Stimulated activated naive B cell treated with anti-CD40 and anti-IgM and Interleukin-4, amounts not matched to agents 10 μg/mL and 1 μg/mL and 100 μg/mL, for 72 hours (primary cell): ENCODE measurements around the gene DGKI.
A peak's percentile ranks its signal among the peaks of the same experiment; 100 is the strongest.

Experiments
- ATAC-seq, 2 donors: fragments of 150-1000 bp; cut with Tn5 transposase; replicated peaks; 2 replicates each; pipeline ENCODE4 v1.10.0; 2021; ENCODE audit warnings: moderate library complexity in 1 of 2
- DNase-seq: peaks from one replicate; pipeline ENCODE4 v3.0.0; 2021
- H3K27ac Mint-ChIP-seq: one replicate; pipeline ENCODE4 v1.8.0; 2022; ENCODE audit warnings: mild to moderate bottlenecking, mixed read lengths
- H3K27me3 Mint-ChIP-seq, 2 donors: one replicate each; pipeline ENCODE4 v1.8.0; 2022; ENCODE audit warnings: mixed read lengths in 2 of 2
- H3K36me3 Mint-ChIP-seq, 2 donors: one replicate each; pipeline ENCODE4 v1.8.0; 2022; ENCODE audit warnings: mixed read lengths in 2 of 2, mild to moderate bottlenecking in 1 of 2
- H3K4me1 Mint-ChIP-seq, 2 donors: one replicate each; pipeline ENCODE4 v1.8.0; 2022; ENCODE audit warnings: mixed read lengths in 2 of 2, mild to moderate bottlenecking in 1 of 2
- H3K4me3 Mint-ChIP-seq, 2 donors: one replicate each; pipeline ENCODE4 v1.8.0; 2022; ENCODE audit warnings: mild to moderate bottlenecking in 2 of 2, mixed read lengths in 2 of 2, moderate library complexity in 1 of 2
- H3K9me3 Mint-ChIP-seq, 2 donors: one replicate each; pipeline ENCODE4 v1.8.0; 2022; ENCODE audit warnings: mixed read lengths in 2 of 2, mild to moderate bottlenecking in 1 of 2

Gene DGKI

DNA sequence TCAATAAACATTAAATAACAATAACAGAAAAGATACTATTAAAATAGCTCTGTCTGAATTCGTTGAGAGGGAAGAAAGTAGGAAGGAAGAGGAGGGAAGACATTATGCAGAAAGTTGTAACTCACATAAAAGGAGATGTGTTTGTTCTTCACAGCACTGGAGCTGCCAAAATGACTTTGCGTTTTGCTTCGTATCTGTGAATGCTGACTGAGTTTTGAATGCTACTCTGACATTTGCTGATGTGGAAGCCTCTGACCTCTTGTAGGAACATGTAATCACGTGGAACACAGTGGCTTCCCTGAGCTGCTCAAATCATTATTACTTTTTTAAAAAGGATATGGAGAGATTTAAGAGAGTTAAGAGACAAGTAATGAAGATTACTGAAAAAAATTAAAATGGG is 15.6 kb upstream of the DGKI start:
- no peaks in the 10 kb centered on the region for H3K4me1 Mint-ChIP-seq
- H3K27me3 Mint-ChIP-seq: no peaks in the 10 kb centered on the region
- no peak overlapping the region for H3K4me3 Mint-ChIP-seq
- ATAC-seq (no peak), DNase-seq (no peak)
- H3K9me3 Mint-ChIP-seq: peaks cover 10 to 17% of the 10 kb centered on the region in 2 donors
- peak overlapping the region; percentile 43 for H3K27ac Mint-ChIP-seq
- H3K36me3 Mint-ChIP-seq: peaks cover 36 to 42% of the 10 kb centered on the region in 2 donors

DNA sequence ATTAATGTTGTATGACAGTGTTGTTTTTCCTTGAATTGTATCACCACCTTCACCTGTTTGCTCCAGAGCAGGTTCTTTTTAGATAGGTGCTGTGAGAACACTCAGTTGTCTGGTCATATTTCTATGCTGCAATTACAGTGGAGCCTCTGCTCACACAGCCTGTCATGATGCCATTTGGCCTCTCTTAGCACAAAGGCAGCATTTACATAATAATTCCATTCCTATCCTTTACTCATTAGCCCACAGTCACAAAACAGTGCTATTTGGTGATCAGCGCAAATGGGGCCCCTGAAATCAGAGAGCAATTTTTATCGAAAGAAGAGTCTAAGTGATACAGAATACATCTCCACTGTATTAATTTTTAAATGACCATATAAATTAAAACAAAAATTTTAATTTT is 13.8 kb upstream of the DGKI start:
- ATAC-seq (no peak), DNase-seq (no peak)
- Mint-ChIP-seq H3K27me3 (no peaks in the 10 kb centered on the region), H3K27ac (no peak overlapping the region), H3K4me3 (no peak overlapping the region), H3K9me3 (peaks cover 3 to 10% of the 10 kb centered on the region in 2 donors), H3K4me1 (no peaks in the 10 kb centered on the region), H3K36me3 (peaks cover 22 to 32% of the 10 kb centered on the region in 2 donors)

DNA sequence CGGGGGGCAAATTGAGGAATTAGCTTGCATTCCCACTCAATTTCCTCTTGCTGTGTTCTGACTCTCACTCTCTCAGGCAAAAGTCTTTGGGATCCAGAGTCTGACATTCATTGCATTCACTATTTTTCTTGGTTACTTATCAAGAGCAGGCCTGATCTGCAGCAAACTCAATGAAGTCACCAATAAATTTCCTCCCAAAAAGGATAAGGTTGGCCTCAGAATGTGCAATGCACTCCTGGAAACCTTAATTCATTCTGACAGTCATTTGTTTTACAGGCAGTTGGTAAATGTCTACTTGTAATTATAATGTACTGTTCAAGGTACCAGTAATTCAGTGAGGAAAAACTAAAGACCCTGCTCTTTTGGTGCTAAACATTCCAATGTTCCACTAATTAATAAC is 6.3 kb upstream of the DGKI start:
- peaks cover 9 to 22% of the 10 kb centered on the region in 2 donors for H3K27me3 Mint-ChIP-seq
- H3K4me3 Mint-ChIP-seq: no peak overlapping the region
- DNase-seq (no peak), ATAC-seq (no peak)
- peaks cover 4 to 5% of the 10 kb centered on the region in 2 donors for H3K36me3 Mint-ChIP-seq
- no peaks in the 10 kb centered on the region for H3K4me1 Mint-ChIP-seq
- H3K27ac Mint-ChIP-seq: no peak overlapping the region
- H3K9me3 Mint-ChIP-seq: peaks cover 2 to 3% of the 10 kb centered on the region in 2 donors

DNA sequence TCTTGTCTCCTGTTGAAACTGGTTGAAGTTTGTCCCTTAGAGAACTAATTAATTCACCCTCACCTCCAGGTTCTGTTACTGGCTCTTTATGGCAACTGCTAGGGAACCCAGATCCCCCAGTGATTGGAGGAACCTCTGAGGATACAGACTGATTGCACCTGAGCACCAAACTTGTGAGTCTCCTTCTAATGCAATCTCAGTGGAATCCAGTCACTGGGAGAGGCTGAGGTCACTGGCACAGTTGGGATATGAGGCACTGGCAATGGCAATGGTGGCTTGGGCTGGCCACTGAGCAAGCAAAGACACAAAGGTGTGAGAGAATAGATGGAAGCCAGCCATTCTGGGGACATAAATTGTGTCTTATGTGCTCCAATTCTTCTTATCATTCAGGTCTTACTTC is 5.3 kb upstream of the DGKI start:
- Mint-ChIP-seq H3K36me3 (peaks cover 4 to 5% of the 10 kb centered on the region in 2 donors), H3K9me3 (peaks cover 2 to 3% of the 10 kb centered on the region in 2 donors), H3K27ac (no peak overlapping the region), H3K27me3 (peaks cover 11 to 28% of the 10 kb centered on the region in 2 donors), H3K4me1 (peaks cover 0 to 2% of the 10 kb centered on the region in 2 donors), H3K4me3 (no peak overlapping the region)
- no peak for ATAC-seq
- no peak for DNase-seq

DNA sequence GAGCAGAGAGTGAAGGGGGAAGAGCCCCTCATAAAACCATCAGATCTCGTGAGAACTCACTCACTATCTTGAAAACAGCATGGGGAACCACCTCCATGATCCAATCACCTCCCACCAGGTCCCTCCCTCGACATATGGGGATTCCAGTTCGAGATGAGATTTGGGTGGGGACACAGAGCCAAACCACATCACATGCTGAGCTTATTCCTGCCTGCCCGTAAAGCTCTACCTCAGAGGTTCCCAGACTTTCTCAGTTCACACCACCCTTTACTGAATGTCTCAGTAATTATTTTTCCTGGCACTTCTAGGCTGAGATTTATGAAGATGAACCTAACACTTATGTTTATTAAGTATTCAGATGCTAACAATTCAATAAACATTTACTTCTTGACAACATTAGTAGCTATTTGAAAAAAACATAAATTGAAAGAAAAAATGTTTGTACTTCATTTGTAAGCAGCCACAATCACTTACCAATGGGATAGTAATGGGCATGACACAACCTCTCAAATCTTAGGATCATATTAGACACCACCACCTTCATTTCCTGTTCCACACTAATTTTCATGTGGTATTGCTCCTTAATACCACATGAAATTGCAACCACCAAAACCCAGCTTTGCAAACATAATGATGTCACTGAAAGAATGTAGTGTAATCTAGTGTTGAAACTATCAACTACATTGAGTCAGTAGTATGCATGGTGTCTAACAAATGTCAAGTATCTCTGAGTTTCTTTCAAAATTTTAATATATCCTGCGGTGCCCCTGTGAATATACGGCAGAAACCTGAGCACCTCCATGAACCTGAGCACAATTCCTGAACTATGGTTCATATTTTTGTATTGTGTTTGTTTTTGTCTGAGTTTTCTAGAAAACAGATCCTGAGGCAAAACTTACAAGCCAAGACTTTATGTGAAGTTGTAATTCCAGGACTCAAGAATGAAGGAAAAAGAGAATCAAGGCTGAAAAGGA is 4.5 kb upstream of the DGKI start:
- Mint-ChIP-seq H3K27ac (no peak overlapping the region), H3K27me3 (peaks cover 11 to 34% of the 10 kb centered on the region in 2 donors), H3K4me1 (peaks cover 0 to 7% of the 10 kb centered on the region in 2 donors), H3K9me3 (peaks cover 2 to 3% of the 10 kb centered on the region in 2 donors), H3K36me3 (peaks cover 4 to 5% of the 10 kb centered on the region in 2 donors), H3K4me3 (no peak overlapping the region)
- no peak for DNase-seq
- ATAC-seq: no peak

DNA sequence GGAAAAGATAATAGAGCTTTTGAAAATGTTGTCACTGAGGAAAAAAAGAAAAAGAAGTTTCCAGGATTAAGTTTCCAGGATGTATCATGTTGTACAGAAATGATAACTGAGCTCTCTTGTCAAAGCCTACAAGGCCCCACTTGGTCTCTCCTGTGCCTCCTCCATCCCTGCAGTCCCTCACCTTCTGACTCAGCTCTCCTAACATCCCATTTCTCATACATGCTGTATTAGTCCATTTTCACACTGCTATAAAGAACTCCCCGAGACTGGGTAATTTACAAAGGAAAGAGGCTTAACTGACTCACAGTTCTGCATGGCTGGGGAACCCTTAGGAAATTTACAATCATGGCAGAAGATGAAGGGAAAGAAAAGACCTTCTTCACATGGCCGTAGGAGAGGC is 3.8 kb upstream of the DGKI start:
- ATAC-seq (no peak), DNase-seq (no peak)
- Mint-ChIP-seq H3K9me3 (peaks cover 2 to 3% of the 10 kb centered on the region in 2 donors), H3K27ac (no peak overlapping the region), H3K27me3 (peaks cover 18 to 41% of the 10 kb centered on the region in 2 donors), H3K4me3 (no peak overlapping the region), H3K36me3 (peaks cover under 1 to 1% of the 10 kb centered on the region in 2 donors), H3K4me1 (peaks cover 5 to 13% of the 10 kb centered on the region in 2 donors)

DNA sequence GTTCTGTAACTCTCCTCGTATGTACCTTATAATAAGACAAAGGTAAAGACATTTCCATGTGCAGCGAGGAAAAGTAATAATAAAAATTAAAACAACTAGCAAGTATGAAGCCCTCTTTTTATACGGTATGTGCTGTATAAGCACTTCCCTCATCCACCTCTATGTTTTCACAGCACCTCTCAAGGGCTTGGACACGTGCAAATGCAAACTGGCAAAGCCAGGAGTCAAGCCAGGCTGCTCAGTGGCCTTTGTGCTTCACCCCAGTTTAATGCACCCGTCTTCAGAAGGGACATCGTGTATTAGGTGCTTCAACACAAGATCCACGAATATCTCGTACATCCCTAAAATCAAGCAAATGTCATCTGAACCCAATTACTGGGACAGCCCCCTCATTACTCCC is 1.3 kb upstream of the DGKI start:
- Mint-ChIP-seq H3K27me3 (peaks cover 43 to 62% of the 10 kb centered on the region in 2 donors), H3K4me3 (no peak overlapping the region)

DNA sequence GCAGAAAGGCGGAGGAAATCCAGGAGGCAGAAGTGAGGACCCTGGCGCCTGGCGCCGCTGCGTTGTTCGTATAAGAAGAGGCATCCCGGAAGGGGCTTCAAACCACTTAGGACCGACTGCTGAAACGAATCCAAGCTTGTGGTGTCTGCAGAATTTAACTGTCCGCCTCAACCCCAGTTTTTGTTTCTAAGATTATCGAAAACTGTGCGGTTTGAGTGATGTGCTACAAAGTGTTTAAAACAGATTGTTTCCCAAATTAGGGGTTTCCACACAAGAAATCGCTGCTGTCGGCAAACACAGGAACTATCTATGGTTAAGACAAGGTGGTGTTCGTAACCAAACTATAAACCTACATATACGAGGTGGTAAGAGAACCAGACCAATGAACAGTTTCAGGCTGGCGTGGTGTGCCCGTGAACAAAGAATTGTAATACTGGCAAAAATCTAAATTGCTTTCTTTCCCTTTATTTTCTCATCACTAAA is 835 bp upstream of the DGKI start:
- peaks cover 2 to 3% of the 10 kb centered on the region in 2 donors for H3K9me3 Mint-ChIP-seq
- ATAC-seq (no peak), DNase-seq (no peak)
- H3K27ac Mint-ChIP-seq: no peak overlapping the region
- peaks cover 5 to 13% of the 10 kb centered on the region in 2 donors for H3K4me1 Mint-ChIP-seq
- H3K27me3 Mint-ChIP-seq: peaks cover 46 to 62% of the 10 kb centered on the region in 2 donors
- H3K4me3 Mint-ChIP-seq: peak overlapping the region in 1 of 2 donors; percentile 72
- H3K36me3 Mint-ChIP-seq: no peaks in the 10 kb centered on the region

More for the DNA sequence above, 1.3 kb upstream of the DGKI start:
- ATAC-seq (no peak), DNase-seq (no peak)
- peaks cover 2 to 3% of the 10 kb centered on the region in 2 donors for H3K9me3 Mint-ChIP-seq
- H3K36me3 Mint-ChIP-seq: no peaks in the 10 kb centered on the region
- peaks cover 5 to 13% of the 10 kb centered on the region in 2 donors for H3K4me1 Mint-ChIP-seq
- no peak overlapping the region for H3K27ac Mint-ChIP-seq

DNA sequence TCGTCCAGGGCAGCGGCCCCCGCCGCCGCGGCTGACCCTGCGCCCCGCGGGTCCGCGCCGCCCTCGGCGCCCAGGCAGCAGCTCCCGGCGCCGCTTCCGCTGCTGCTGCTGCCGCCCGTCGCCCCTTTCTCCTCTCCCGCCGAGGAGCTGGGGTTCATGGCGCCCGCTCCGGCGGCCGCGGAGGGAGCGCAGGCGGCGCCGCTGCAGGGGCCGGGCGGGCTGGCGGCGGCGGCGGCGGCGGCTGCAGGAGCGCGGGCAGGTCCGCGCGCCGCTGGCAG is 286 bp downstream of the DGKI start:
- ATAC-seq (no peak), DNase-seq (no peak)
- Mint-ChIP-seq H3K4me1 (peaks cover 5 to 13% of the 10 kb centered on the region in 2 donors), H3K27me3 (peaks cover 56 to 72% of the 10 kb centered on the region in 2 donors), H3K36me3 (no peaks in the 10 kb centered on the region), H3K4me3 (no peak overlapping the region), H3K27ac (no peak overlapping the region), H3K9me3 (peaks cover 2 to 3% of the 10 kb centered on the region in 2 donors)

DNA sequence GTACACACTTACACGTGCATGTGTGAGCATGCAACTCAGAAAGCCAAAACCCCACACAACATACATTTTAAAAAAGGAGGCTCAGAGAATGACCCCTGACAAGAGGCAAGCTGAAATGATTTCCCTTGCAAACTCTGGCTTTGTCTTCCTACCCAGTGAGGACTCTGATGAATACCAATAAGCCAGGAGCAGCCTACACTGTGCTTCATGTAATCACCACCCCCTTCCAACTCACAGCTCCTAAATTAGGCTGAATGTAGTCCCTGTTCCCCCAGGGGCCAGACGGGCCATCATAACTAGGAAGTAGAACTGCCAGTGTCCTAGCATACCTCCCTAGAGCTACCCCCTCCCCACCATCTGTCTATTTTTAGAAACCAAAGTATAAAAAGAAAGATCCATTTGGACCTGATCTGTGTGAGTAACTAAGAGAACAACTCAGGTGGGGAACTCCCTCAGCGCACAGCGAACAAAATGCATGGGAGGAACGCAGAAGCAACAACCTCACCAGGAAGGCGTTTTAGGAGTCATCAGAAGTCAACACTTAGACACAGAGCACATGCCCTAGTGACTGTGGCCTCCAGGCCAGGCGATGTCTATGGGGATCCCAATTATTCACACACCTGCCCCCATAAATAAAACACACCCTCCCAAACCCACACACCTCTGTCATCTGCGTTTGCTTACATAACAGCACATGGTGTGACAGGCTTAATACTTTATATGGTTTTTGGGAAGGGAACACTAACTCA is 1.9 kb downstream of the DGKI start:
- Mint-ChIP-seq H3K4me3 (no peak overlapping the region), H3K27me3 (peaks cover 63 to 69% of the 10 kb centered on the region in 2 donors), H3K9me3 (peaks cover 2 to 3% of the 10 kb centered on the region in 2 donors), H3K27ac (no peak overlapping the region), H3K4me1 (peaks cover 5 to 13% of the 10 kb centered on the region in 2 donors), H3K36me3 (no peaks in the 10 kb centered on the region)
- ATAC-seq: no peak
- no peak for DNase-seq

DNA sequence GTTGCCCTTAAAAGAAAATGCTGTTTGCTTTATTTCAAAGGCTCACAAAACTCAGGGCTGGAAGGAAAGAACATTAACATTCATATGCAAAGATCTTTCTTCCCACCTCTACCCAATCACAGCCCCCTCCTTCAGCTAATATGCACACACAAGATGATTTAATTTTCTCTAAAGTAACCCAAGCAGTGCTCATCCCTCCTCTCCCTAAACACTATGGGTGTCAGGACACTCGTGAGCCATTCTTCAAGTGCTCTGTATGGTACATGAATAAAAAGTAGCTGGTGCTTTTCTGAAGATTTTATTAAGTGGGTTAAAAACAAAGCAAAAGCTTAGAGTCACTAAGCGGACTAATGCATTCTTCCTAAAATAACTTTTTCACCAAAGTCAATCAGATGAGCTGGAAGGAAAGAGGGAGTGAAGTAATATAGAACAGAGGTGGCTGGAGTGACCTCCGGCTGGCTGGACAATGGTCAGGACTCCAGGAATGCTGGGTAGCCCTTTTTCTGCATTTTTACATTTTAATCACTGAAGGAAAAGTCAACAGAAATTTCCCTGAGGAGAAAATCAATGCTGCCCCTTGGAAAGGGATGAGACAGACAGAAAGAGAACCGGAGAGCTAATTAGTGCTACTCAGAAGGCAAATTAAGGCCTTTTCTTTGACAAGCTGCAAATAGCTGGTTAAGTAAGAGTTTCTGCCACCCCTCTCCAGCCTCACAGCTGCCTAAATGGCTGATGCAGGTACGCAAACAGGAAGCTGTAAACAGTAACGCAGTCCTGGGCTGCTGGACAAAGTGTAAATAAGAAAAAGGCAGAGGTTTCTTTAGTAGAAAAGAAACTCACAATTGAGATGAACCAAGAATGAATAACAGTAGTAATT is 6.6 kb downstream of the DGKI start:
- ATAC-seq (no peak), DNase-seq (no peak)
- Mint-ChIP-seq H3K27me3 (peaks cover 51 to 56% of the 10 kb centered on the region in 2 donors), H3K4me3 (no peak overlapping the region), H3K36me3 (no peaks in the 10 kb centered on the region), H3K4me1 (no peaks in the 10 kb centered on the region), H3K9me3 (no peaks in the 10 kb centered on the region), H3K27ac (no peak overlapping the region)

DNA sequence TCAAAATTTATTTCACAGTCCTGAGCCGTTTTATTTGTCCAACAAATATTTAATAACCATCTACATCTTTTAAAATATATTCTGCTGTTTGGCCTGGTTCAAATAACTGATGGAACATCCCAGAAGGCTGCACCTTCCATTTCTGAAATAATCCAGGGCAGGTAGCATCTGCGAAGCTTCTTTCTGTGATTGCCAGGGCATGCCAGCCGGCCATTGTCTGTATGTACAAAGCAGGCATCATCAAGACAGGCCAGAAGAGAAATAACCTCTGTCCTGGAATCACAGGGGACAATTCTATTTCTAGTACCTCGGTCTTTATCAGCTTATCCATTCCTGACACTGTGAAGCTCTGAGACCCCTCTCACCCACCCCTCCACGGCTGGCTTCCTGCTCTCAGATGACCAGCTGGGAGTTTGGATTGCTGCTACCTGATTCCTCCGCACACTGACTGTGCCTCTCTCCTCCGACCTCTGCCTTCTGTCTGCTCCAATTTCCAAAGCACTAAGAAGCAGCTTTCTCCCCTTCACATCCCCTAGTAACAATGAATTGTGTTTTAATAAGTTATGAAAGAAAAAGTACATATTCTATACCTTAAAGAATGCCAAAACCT is 8.0 kb downstream of the DGKI start:
- H3K9me3 Mint-ChIP-seq: no peaks in the 10 kb centered on the region
- ATAC-seq: no peak
- no peak overlapping the region for H3K4me3 Mint-ChIP-seq
- DNase-seq: no peak
- H3K27ac Mint-ChIP-seq: no peak overlapping the region
- no peaks in the 10 kb centered on the region for H3K36me3 Mint-ChIP-seq
- H3K27me3 Mint-ChIP-seq: peaks cover 38 to 48% of the 10 kb centered on the region in 2 donors
- H3K4me1 Mint-ChIP-seq: no peaks in the 10 kb centered on the region

DNA sequence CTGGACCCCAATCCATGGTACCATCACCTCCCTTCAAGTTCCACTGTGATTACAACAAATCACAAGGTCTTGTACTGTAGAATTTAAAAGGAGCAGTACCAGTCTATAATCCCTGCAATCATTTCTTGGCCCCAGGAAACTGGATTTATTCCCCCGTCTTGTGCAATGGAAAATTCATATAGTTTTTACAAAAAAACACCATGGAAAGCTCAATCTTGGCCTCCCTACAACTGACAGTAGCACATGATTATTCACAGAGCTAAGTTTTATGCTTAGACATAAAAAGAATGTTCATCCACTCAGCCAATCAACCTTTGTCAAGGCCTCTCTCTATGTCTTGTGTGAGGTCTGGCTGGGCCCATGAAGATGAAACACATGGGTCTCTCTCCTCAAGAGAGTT is 10.2 kb downstream of the DGKI start:
- Mint-ChIP-seq H3K36me3 (peaks cover 5 to 6% of the 10 kb centered on the region in 2 donors), H3K9me3 (peaks cover 10% of the 10 kb centered on the region in 2 donors), H3K27ac (no peak overlapping the region), H3K4me1 (no peaks in the 10 kb centered on the region), H3K4me3 (no peak overlapping the region), H3K27me3 (peaks cover 18 to 36% of the 10 kb centered on the region in 2 donors)
- no peak for DNase-seq
- no peak for ATAC-seq
